Measurements from ENCODE around the gene CHADL. TPM values are rescaled to one million over a fixed set of nuclear protein-coding genes. Genes with fewer than 3 reads are reported as not detected.

The CHADL gene
- total and polyA plus RNA-seq, 2 of the 4 experiments (the other 2 are of a cell fraction): 0.18 to 0.53 TPM

- Histone ChIP-seq H2BK20ac (ENCODE audit: low read depth, low read length) (no peak overlapping the region), H3K23ac (ENCODE audit: low read depth, low read length) (no peak overlapping the region), H4K8ac (ENCODE audit: low read depth in 2 of 2, low read length in 2 of 2) (no peak overlapping the region), H3K4ac (ENCODE audit: low read depth, low read length) (no peak overlapping the region), H3K14ac (replicated peaks; ENCODE audit: low read depth, low read length) (no peak overlapping the region), H3K4me2 (ENCODE audit: low read depth, low read length) (no peak overlapping the region), H4K20me1 (ENCODE audit: insufficient read depth, low read length) (no peaks in the 10 kb centered on the region), H3K4me1 (ENCODE audit: control insufficient read depth, insufficient read depth, low read length) (no peaks in the 10 kb centered on the region; the same call in 1 of the 2 replicates), H3K56ac (ENCODE audit: extremely low read depth, insufficient read depth, low read length) (no peak overlapping the region), H3K36me3 (ENCODE audit: control insufficient read depth, insufficient read depth, low read length) (peaks cover 9% of the 10 kb centered on the region; the same call in 1 of the 2 replicates), H3K18ac (ENCODE audit: low read depth, low read length) (no peak overlapping the region), H3K9me1 (ENCODE audit: insufficient read depth, low read length) (no peaks in the 10 kb centered on the region), H4K5ac (ENCODE audit: low read depth, low read length) (no peak overlapping the region), H2BK120ac (ENCODE audit: low read depth, low read length) (no peak overlapping the region), H2BK5ac (ENCODE audit: low read depth, low read length, poor library complexity, severe bottlenecking) (no peak overlapping the region), H3K9me3 (ENCODE audit: control insufficient read depth, insufficient read depth, low read length) (no peaks in the 10 kb centered on the region), H4K91ac (ENCODE audit: insufficient read depth, low read depth, low read length) (no peak overlapping the region), H2BK15ac (ENCODE audit: low read depth, low read length) (no peak overlapping the region), H3K9ac (ENCODE audit: low read depth, low read length) (no peak overlapping the region), H3K79me1 (ENCODE audit: low read depth in 1 of 2, low read length in 2 of 2) (peaks cover 12 to 35% of the 10 kb centered on the region in 2 experiments), H3K4me3 (ENCODE audit: insufficient read depth, low read depth, low read length) (no peak overlapping the region), H3K27me3 (ENCODE audit: control insufficient read depth, insufficient read depth, low read length) (no peaks in the 10 kb centered on the region), H3K27ac (ENCODE audit: insufficient read depth, low read length) (no peak overlapping the region), H2AFZ (replicated peaks; ENCODE audit: low read length, poor library complexity) (no peak overlapping the region), H2AK5ac (ENCODE audit: low read depth, low read length) (no peak overlapping the region), H2AK9ac (replicated peaks; ENCODE audit: low read depth, low read length, poor library complexity) (no peak overlapping the region)
- DNase-seq (no peak), ATAC-seq (ENCODE audit: low read depth) (no peak)
- in situ Hi-C loops (cut with MboI; ENCODE audit: low sequenced_read_pairs) (no loop called here), intact Hi-C loops (cut with micrococcal nuclease) (no loop called here), dilution Hi-C loops (cut with HindIII; ENCODE audit: low sequenced_read_pairs, unreplicated experiment) (no loop called here)
- ChIA-PET CTCF (interaction anchor here (0.6 to 0.7 kb wide), 2 partner anchors 16 to 278 kb away, joined by 3 read pairs; no protein-coding TSS in a partner anchor), POLR2A (ENCODE audit: unreplicated experiment) (no interaction called here)
- no TSS peak for BruUV-seq (replicated peaks)
- WGBS, 2 experiments (ENCODE audit: extremely low coverage in 2 of 2, insufficient read length in 1 of 2): 94% methylated on average over 5 of the region's 9 CpGs; no CpG with 5 or more reads in 1 of the 2 experiments
- TF ChIP-seq CHD1 (IDR thresholded peaks at IDR 0.05; ENCODE audit: low read depth, low read length) (no peak), FOS (IDR thresholded peaks at IDR 0.05; ENCODE audit: low read depth, low read length) (no peak), POLR2A (IDR thresholded peaks at IDR 0.05; ENCODE audit: low read depth, low read length) (no peak), SMC3 (IDR thresholded peaks at IDR 0.05; ENCODE audit: low read depth, low read length) (no peak), RAD21 (IDR thresholded peaks at IDR 0.05; ENCODE audit: low read length) (no peak), CEBPB (IDR thresholded peaks at IDR 0.05; ENCODE audit: low read depth, low read length) (no peak)
These were observed 34.0 kb downstream of the CHADL start for GRCh38 chr22:41206719-41207118.

Measured in IMR-90 (cell line).